ENCODE data around the gene FMNL2. TPM values are rescaled to one million over a fixed set of nuclear protein-coding genes. Genes with fewer than 3 reads are reported as not detected.

Gene FMNL2
- total and polyA plus RNA-seq, 10 donors = 8.8 to 59.3 (median 33.5) TPM

DNA sequence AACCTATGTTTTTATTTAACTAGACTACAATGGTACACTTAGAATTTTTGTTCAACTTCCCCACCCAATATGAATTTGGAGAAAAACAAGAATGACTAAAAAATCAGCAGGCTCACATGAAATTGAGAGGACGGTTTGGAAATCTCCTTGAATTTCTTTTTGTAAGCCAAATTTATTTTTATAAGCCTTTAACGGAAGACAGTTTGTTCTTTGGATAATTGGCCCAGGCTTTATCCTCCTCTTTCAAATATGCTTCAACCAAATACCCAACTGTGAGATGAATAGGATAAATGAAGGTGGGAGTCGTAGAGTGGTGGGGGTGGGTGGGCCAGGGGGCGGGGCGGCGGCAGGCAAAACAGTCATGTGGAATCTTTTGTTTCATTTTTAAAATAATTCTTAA, 60.6 kb downstream of the FMNL2 start:
- intact Hi-C loops (cut with DNase I; ENCODE audit: low total_unique reads) = no loop called here
- no peak for TF ChIP-seq CTCF (IDR thresholded peaks at IDR 0.05 in 8 of 11, conservative IDR thresholded peaks at IDR 0.05 in 3 of 11)
- Histone ChIP-seq H3K27ac (peak overlapping the region in 6 of 8 donors; percentile 23 to 55 (median 44)), H3K9me3 (no peaks in the 10 kb centered on the region), H3K4me3 (no peak overlapping the region), H3K36me3 (no peaks in the 10 kb centered on the region), H3K4me1 (peaks cover 0 to 5% (median 0%) of the 10 kb centered on the region in 6 donors), H3K27me3 (replicated peaks in 1 of 7) (no peaks in the 10 kb centered on the region)
- DNase-seq = no peak
- 74 to 88% (median 83%) methylated on average over 6 of the region's 6 CpGs for WGBS, 5 donors

GRCh38 chr2:152396051-152396511, 61.1 kb downstream of the FMNL2 start:
- no peaks in the 10 kb centered on the region for H3K27me3 ChIP-seq (replicated peaks in 1 of 7)
- TF ChIP-seq POLR2A (IDR thresholded peaks at IDR 0.05) = no peak
- TF ChIP-seq POLR2AphosphoS5 (IDR thresholded peaks at IDR 0.05) = no peak
- TF ChIP-seq CTCF (IDR thresholded peaks at IDR 0.05 in 8 of 11, conservative IDR thresholded peaks at IDR 0.05 in 3 of 11) = no peak
- H3K4me1 ChIP-seq = peaks cover 0 to 5% (median 0%) of the 10 kb centered on the region in 6 donors
- no peaks in the 10 kb centered on the region for H3K9me3 ChIP-seq
- no peak overlapping the region for H3K4me3 ChIP-seq
- intact Hi-C loops (cut with DNase I; ENCODE audit: low total_unique reads) = no loop called here
- WGBS, 5 donors = 70 to 77% (median 73%) methylated on average over 4 of the region's 4 CpGs
- no peaks in the 10 kb centered on the region for H3K36me3 ChIP-seq
- H3K27ac ChIP-seq = peak overlapping the region in 6 of 8 donors; percentile 23 to 55 (median 44)
- no peak for DNase-seq

GRCh38 chr2:152396763-152397162, 61.8 kb downstream of the FMNL2 start:
- intact Hi-C loops (cut with DNase I; ENCODE audit: low total_unique reads) = no loop called here
- no peak for DNase-seq
- Histone ChIP-seq H3K36me3 (no peaks in the 10 kb centered on the region), H3K4me3 (no peak overlapping the region), H3K27ac (peak overlapping the region in 1 of 8 donors; percentile 40), H3K4me1 (peaks cover 0 to 5% (median 0%) of the 10 kb centered on the region in 6 donors), H3K9me3 (no peaks in the 10 kb centered on the region), H3K27me3 (replicated peaks in 1 of 7) (no peaks in the 10 kb centered on the region)
- 62 to 91% (median 78%) methylated on average over 2 of the region's 2 CpGs for WGBS, 5 donors
- TF ChIP-seq CTCF (IDR thresholded peaks at IDR 0.05 in 8 of 11, conservative IDR thresholded peaks at IDR 0.05 in 3 of 11) = no peak

- Histone ChIP-seq H3K27ac (no peak overlapping the region), H3K4me3 (no peak overlapping the region), H3K4me1 (peaks cover 0 to 22% (median 13%) of the 10 kb centered on the region in 6 donors), H3K27me3 (replicated peaks in 1 of 7) (no peaks in the 10 kb centered on the region), H3K36me3 (no peaks in the 10 kb centered on the region), H3K9me3 (no peaks in the 10 kb centered on the region)
- 76 to 89% (median 81%) methylated on average over 4 of the region's 4 CpGs for WGBS, 5 donors
- TF ChIP-seq POLR2AphosphoS5 (IDR thresholded peaks at IDR 0.05) = no peak
- TF ChIP-seq POLR2A (IDR thresholded peaks at IDR 0.05) = no peak
- TF ChIP-seq CTCF (IDR thresholded peaks at IDR 0.05 in 8 of 11, conservative IDR thresholded peaks at IDR 0.05 in 3 of 11) = no peak
- no peak for DNase-seq
- intact Hi-C loops (cut with DNase I; ENCODE audit: low total_unique reads) = no loop called here
Measured at GRCh38 chr2:152399003-152399402, 64.0 kb downstream of the FMNL2 start.

All from spleen (tissue), 11 donors.